ENCODE results near the gene ARMC9.

GRCh38 chr2:231390667-231391066 is 192.2 kb downstream of the ARMC9 start:
- TF ChIP-seq CTCF (tag by site-specific recombination; IDR thresholded peaks at IDR 0.05) (no peak), ZNF366 (tag by site-specific recombination; conservative IDR thresholded peaks at IDR 0.05) (no peak), ZBTB20 (tag by site-specific recombination; IDR thresholded peaks at IDR 0.05) (no peak), ZNF660 (tag by site-specific recombination; IDR thresholded peaks at IDR 0.05) (no peak), ZSCAN4 (tag by site-specific recombination; IDR thresholded peaks at IDR 0.05) (no peak), ZNF24 (tag by site-specific recombination; IDR thresholded peaks at IDR 0.05) (no peak), ZSCAN18 (tag by site-specific recombination; IDR thresholded peaks at IDR 0.05) (no peak)
